Psoas muscle (tissue), 8 donors: ENCODE measurements around the gene RHOC. TPM values are rescaled to one million over a fixed set of nuclear protein-coding genes. Genes with fewer than 3 reads are reported as not detected.

Experiments used
- ATAC-seq, 4 donors: fragments of 200-7000 bp; cut with Tn5 transposase; one replicate each; pipeline ENCODE4 v1.9.1; 2020; ENCODE audit warnings: moderate library complexity in 3 of 4, mild to moderate bottlenecking in 2 of 4
- DNase-seq, 2 donors: peaks; one replicate each; pipeline ENCODE4 v3.0.0-alpha.2; 2020
- H3K27ac ChIP-seq: fragments of 200-600 bp; one replicate; pipeline ENCODE4 v1.8.0; 2022
- H3K27me3 ChIP-seq, 3 donors: fragments of 200-600 bp in 1 of 3; one replicate each; pipeline versions ENCODE4 v1.6.1 to v1.8.0; 2013 to 2022; ENCODE audit warnings: low read length in 2 of 3, mild to moderate bottlenecking in 2 of 3, moderate library complexity in 1 of 3; ENCODE audit not compliant: insufficient read depth in 3 of 3
- H3K36me3 ChIP-seq, 2 donors: fragments of 200-600 bp in 1 of 2; one replicate each; pipeline versions ENCODE4 v1.6.1 to v1.8.0; 2013 to 2022; ENCODE audit warnings: low read depth in 1 of 2, mild to moderate bottlenecking in 1 of 2, moderate library complexity in 1 of 2; ENCODE audit not compliant: insufficient read depth in 1 of 2
- H3K4me1 ChIP-seq: fragments of 200-600 bp; one replicate; pipeline ENCODE4 v1.8.0; 2022
- H3K4me3 ChIP-seq: fragments of 200-600 bp; one replicate; pipeline ENCODE4 v1.8.0; 2022; ENCODE audit warnings: mild to moderate bottlenecking
- H3K9me3 ChIP-seq: fragments of 200-600 bp; one replicate; pipeline ENCODE4 v1.8.0; 2022
- WGBS, 3 donors: extraction: QIAGEN DNeasy Blood & Tissue Kit; methylation state at CpG; one replicate each; pipeline versions ENCODE4 v1.1.6 to v1.1.7; 2013; 5-methylcytosine and 5-hydroxymethylcytosine counted together
- intact Hi-C, 2 donors: fragments of 100-400 bp; cut with DNase I; formaldehyde crosslinking; loops; one replicate each; pipeline versions ENCODE4 v1.11.0 to v1.14.2; 2022
- polyA plus RNA-seq, 3 donors: library from polyadenylated mRNA; stranded (reverse); fragments of 200-250 nt; gene quantifications; one replicate each; pipeline ENCODE4 v1.2.3, GENCODE V29; 2013
- total RNA-seq, 4 donors: library from RNA; stranded (reverse); fragmentation: NEBNext Ultra II Directional in 2 of 4; extraction: Animal tissue kit (Norgen Biotek cat#: 25700) in 2 of 4; gene quantifications; one replicate each; pipeline versions ENCODE4 v1.2.1 to v1.2.4, GENCODE V29; 2021 to 2023
- TF ChIP-seq, protein P1 (sequence below): fragments of 200-600 bp; IDR thresholded peaks from one replicate; pipeline ENCODE4 v1.8.0; 2022; ENCODE audit warnings: antibody characterized with exemption
- donor health status: healthy with polysubstance abuse.
- donor health status: DM: no; HTN: no; CAD: no; lungs with moderate emphysema.
- donor health status: Bipolar disorder and iron deficiency.
- donor health status: healthy.
- donor health status: DM: yes; HTN: yes; CAD: no.
- donor health status: DM: no; HTN: no; CAD: no.
- donor health status: DM: no; HTN: no; CAD: no.
- donor health status: DM: yes; HTN: yes; CAD: no.

The RHOC gene
- total and polyA plus RNA-seq, 7 donors, result 39.1 to 89.7 (median 76.9) TPM

DNA sequence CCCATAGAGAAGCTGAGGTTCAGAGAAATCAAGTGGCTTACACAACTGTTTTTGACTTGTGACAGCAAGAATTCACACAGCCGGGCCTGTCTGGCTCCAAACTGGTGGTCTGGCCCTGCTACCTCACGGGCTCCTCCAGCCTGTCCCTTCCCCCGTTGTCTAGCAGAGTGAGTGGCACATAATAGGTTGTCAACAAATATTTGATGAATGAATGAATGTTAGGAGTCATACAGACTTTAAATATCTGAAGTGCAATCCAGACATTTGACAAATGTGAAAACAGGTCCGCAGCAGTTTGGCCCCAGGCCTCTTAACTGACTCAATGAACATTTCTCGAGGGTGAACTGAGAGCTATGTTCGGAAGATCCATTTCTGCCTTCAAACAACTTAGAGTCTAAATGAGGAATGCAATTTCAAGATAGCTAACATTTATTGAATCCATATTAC is 1.1 kb upstream of the RHOC start:
- Histone ChIP-seq H3K4me1 (peaks cover 18% of the 10 kb centered on the region), H3K27me3 (no peaks in the 10 kb centered on the region), H3K9me3 (no peaks in the 10 kb centered on the region), H3K27ac (peak overlapping the region; percentile 83), H3K4me3 (no peak overlapping the region), H3K36me3 (peaks cover 0 to 18% of the 10 kb centered on the region in 2 donors)
- DNase-seq (no peak), ATAC-seq (peak in 1 of 4 donors; percentile 23)
- intact Hi-C loops, result loop anchor here (2.0 to 5.0 kb wide), 4 partner anchors 36 to 206 kb away; partner anchors contain the start of genes CAPZA1 (in 1 of the 2), MOV10 (in 1 of the 2) and ST7L (in 1 of the 2)
- TF ChIP-seq, protein P1, sequence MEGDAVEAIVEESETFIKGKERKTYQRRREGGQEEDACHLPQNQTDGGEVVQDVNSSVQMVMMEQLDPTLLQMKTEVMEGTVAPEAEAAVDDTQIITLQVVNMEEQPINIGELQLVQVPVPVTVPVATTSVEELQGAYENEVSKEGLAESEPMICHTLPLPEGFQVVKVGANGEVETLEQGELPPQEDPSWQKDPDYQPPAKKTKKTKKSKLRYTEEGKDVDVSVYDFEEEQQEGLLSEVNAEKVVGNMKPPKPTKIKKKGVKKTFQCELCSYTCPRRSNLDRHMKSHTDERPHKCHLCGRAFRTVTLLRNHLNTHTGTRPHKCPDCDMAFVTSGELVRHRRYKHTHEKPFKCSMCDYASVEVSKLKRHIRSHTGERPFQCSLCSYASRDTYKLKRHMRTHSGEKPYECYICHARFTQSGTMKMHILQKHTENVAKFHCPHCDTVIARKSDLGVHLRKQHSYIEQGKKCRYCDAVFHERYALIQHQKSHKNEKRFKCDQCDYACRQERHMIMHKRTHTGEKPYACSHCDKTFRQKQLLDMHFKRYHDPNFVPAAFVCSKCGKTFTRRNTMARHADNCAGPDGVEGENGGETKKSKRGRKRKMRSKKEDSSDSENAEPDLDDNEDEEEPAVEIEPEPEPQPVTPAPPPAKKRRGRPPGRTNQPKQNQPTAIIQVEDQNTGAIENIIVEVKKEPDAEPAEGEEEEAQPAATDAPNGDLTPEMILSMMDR, result no peak
- 37 to 72% (median 42%) methylated on average over 6 of the region's 6 CpGs for WGBS, 3 donors

DNA sequence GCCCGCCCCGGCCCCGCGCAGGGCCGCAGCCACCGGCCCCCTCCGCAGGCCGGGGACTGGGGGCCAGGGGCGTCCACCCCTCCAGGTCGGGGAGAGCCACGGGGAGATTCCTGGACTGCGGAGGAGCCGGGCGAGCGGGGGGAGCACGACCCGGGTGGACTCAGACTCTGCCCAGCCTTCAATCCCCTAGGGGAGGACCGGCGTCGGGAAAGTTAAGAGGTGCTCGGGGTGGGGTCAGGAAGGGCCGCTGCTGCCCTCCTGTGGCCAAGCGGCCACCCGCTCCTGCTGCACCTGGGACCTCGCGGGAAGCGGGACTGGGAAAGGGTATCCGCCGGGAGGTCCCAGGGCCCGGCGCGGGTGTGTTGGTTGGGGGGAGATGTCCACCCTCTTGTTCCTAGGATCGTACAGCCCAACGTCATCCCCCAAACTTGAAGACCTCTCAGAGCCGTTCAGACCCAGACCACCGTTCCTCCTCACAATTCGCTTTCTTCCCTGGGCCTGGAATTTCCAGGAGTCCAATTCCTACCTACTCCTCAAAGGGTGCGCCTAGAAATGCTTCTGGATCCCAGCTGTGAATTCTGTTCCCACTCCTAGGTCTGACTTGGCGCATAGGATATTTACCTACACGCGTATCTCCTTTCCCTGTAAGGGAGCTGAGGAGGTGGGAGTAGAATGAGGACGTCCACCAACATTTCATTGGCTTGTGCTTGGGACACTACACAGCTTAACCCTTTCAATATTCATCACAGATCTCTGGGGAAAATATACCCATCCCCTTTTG is 484 bp upstream of the RHOC start:
- 6 to 10% (median 9%) methylated on average over 24 to 42 of the region's 42 CpGs for WGBS, 3 donors
- H3K9me3 ChIP-seq, result no peaks in the 10 kb centered on the region

DNA sequence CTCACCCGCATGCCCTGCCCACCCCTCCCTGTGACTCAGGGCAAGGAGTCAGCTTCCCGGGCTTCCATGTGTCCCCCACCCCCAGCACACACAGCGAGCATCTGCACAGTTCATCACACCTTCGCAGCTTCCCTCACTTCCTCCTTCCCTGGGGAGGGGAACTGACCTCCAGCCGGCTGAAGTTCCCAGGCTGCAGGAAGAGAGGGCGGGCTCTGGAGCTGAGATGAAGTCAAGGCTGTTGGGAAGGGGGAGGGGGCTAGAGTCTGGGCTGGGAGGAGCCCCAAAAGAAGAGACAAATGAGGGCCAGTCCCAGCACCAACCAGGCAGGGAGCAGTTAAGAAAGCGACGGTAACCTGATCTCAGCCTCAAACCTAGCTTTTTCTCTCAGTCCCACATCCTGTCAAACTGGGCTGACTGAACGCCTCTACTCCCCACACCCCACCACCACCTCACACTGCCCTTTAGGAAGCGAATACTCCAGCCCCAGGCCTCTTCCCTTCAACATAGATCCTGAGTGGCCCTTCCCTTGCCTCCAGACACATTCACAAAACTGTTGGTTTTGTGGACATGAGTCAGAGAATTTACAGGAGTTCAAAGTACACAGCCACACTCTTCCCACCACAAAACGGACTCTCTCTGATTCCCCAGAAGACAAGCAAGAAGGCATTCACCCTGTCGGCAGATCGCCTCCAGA is 1.8 kb downstream of the RHOC start:
- intact Hi-C loops, result loop anchor here in 1 of 2 donors (5.0 kb wide), 3 partner anchors 33 to 203 kb away; partner anchors contain the start of genes CAPZA1, MOV10 and ST7L
- peak; percentile 12 to 38 (median 23) for ATAC-seq
- peaks cover 0 to 30% of the 10 kb centered on the region in 2 donors for H3K36me3 ChIP-seq
- H3K9me3 ChIP-seq, result no peaks in the 10 kb centered on the region
- DNase-seq, result peak; percentile 83 to 89
- H3K27ac ChIP-seq, result peak overlapping the region; percentile 80
- H3K27me3 ChIP-seq, result no peaks in the 10 kb centered on the region
- H3K4me3 ChIP-seq, result peak overlapping the region; percentile 69
- 32 to 39% (median 33%) methylated on average over 13 of the region's 13 CpGs for WGBS, 3 donors
- TF ChIP-seq, protein P1, result no peak
- H3K4me1 ChIP-seq, result peaks cover 42% of the 10 kb centered on the region

More for the DNA sequence above, 484 bp upstream of the RHOC start:
- Histone ChIP-seq H3K4me1 (peaks cover 19% of the 10 kb centered on the region), H3K36me3 (peaks cover 0 to 23% of the 10 kb centered on the region in 2 donors), H3K27me3 (no peaks in the 10 kb centered on the region), H3K4me3 (peak overlapping the region; percentile 83), H3K27ac (peak overlapping the region; percentile 83)
- peak; percentile 89 to 93 for DNase-seq
- peak; percentile 84 to 91 (median 90) for ATAC-seq
- TF ChIP-seq, protein P1, result peak; percentile 90
- intact Hi-C loops, result loop anchor here (2.0 to 5.0 kb wide), 7 partner anchors 33 to 317 kb away; partner anchors contain the start of genes MOV10 (in 2 of the 2), CAPZA1 (in 1 of the 2) and ST7L (in 1 of the 2)

DNA sequence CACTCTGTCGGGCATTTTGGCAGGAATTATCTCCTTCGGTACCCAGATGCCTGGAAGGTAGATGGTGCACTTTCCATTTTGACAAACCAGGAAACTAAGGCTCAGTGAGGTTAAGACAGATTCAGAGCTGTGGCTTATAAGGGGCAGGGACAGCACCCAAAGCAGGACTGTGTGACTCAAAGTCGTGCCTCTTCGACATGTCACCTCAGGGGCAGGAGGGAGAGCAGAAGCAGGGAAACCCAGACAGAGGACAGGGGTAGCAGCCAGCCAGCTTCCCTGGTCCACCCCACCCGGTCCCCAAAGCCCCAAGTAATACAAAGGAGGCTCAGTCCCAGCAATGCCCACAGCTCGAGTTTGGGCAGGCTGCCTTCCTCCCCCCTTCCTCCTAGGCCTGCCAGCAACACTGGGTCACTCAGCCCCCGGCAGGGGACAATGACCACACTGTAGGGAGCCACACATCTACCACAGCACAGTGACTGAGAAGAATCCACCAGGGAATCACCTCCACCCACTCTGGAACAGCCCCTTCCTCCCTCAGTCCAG is 2.5 kb downstream of the RHOC start:
- H3K27me3 ChIP-seq, result no peaks in the 10 kb centered on the region
- ATAC-seq (no peak), DNase-seq (no peak)
- 38 to 50% (median 47%) methylated on average over 7 of the region's 7 CpGs for WGBS, 3 donors
- intact Hi-C loops, result no loop called here
- no peaks in the 10 kb centered on the region for H3K9me3 ChIP-seq
- H3K27ac ChIP-seq, result peak overlapping the region; percentile 80
- TF ChIP-seq, protein P1, result no peak
- peak overlapping the region; percentile 69 for H3K4me3 ChIP-seq
- H3K36me3 ChIP-seq, result peaks cover 0 to 26% of the 10 kb centered on the region in 2 donors
- peaks cover 48% of the 10 kb centered on the region for H3K4me1 ChIP-seq
